Gastrocnemius medialis (tissue), 4 donors: ENCODE measurements around the gene GBP7. TPM values are rescaled to one million over a fixed set of nuclear protein-coding genes. Genes with fewer than 3 reads are reported as not detected.

Source experiments
- ATAC-seq, 2 donors: fragments of 150-250 bp; one replicate each; pipeline ENCODE4 v1.9.1; 2016
- DNase-seq, 2 donors: peaks; one replicate each; pipeline ENCODE4 v3.0.0-alpha.2; 2019
- H3K27ac ChIP-seq, 4 donors: fragments of 200-600 bp; sonication (generic); 1 replicate in 1 of 4; 2 replicates in 3 of 4; pipeline ENCODE4 v1.5.1; 2016 to 2018; ENCODE audit warnings: mild to moderate bottlenecking in 2 of 4, moderate library complexity in 1 of 4
- H3K27me3 ChIP-seq, 3 donors: fragments of 200-600 bp; sonication (generic) in 2 of 3; 1 replicate in 1 of 3; 2 replicates in 2 of 3; pipeline versions ENCODE4 v1.5.1 to v1.6.0; 2016 to 2019; ENCODE audit warnings: mild to moderate bottlenecking in 1 of 3, moderate library complexity in 1 of 3
- H3K36me3 ChIP-seq, 2 donors: fragments of 200-600 bp; sonication (generic) in 1 of 2; one replicate each; pipeline ENCODE4 v1.5.1; 2017 to 2018
- H3K4me1 ChIP-seq, 2 donors: fragments of 200-600 bp; sonication (generic) in 1 of 2; one replicate each; pipeline ENCODE4 v1.5.1; 2016 to 2017; ENCODE audit warnings: mild to moderate bottlenecking in 2 of 2
- H3K4me3 ChIP-seq, 4 donors: fragments of 200-600 bp; sonication (generic) in 3 of 4; 1 replicate in 1 of 4; 2 replicates in 3 of 4; pipeline ENCODE4 v1.5.1; 2016 to 2019; ENCODE audit warnings: mild to moderate bottlenecking in 2 of 4
- H3K9me3 ChIP-seq, 3 donors: fragments of 200-600 bp; sonication (generic) in 2 of 3; 1 replicate in 1 of 3; 2 replicates in 2 of 3; pipeline ENCODE4 v1.5.1; 2016 to 2019
- POLR2A ChIP-seq, 2 donors: fragments of 450-650 bp; IDR thresholded peaks; one replicate each; pipeline ENCODE4 v1.6.1; 2017; ENCODE audit warnings: antibody characterized with exemption in 2 of 2, mild to moderate bottlenecking in 2 of 2, moderate library complexity in 2 of 2
- in situ Hi-C, 4 donors: fragments of 200-750 bp; cut with MboI; loops; one replicate each; pipeline versions ENCODE4 v1.15.0 to v1.8.0; 2017; ENCODE audit warnings: low sequenced_read_pairs in 4 of 4
- intact Hi-C: fragments of 100-400 bp; cut with DNase I; formaldehyde crosslinking; loops from one replicate; pipeline ENCODE4 v1.15.1; 2023; ENCODE audit warnings: low total_unique reads
- total RNA-seq, 4 donors: library from RNA; depleted of rRNA; stranded (reverse); fragments of >200 nt; gene quantifications; one replicate each; pipeline versions ENCODE4 v1.1.0 to v1.2.3, GENCODE V29; 2016
- TF ChIP-seq, protein P1 (sequence below), 5 experiments: fragments of 450-650 bp in 3 of 5; fragments of 200-600 bp in 2 of 5; sonication (generic) in 2 of 5; IDR thresholded peaks in 4 of 5; conservative IDR thresholded peaks in 1 of 5; 1 replicate in 4 of 5; 2 replicates in 1 of 5; pipeline ENCODE4 v1.5.1; 2016 to 2019; ENCODE audit warnings: antibody characterized with exemption in 5 of 5, mild to moderate bottlenecking in 3 of 5, moderate library complexity in 3 of 5

Gene GBP7
- total RNA-seq, 4 donors from 2014 or later: not detected

DNA sequence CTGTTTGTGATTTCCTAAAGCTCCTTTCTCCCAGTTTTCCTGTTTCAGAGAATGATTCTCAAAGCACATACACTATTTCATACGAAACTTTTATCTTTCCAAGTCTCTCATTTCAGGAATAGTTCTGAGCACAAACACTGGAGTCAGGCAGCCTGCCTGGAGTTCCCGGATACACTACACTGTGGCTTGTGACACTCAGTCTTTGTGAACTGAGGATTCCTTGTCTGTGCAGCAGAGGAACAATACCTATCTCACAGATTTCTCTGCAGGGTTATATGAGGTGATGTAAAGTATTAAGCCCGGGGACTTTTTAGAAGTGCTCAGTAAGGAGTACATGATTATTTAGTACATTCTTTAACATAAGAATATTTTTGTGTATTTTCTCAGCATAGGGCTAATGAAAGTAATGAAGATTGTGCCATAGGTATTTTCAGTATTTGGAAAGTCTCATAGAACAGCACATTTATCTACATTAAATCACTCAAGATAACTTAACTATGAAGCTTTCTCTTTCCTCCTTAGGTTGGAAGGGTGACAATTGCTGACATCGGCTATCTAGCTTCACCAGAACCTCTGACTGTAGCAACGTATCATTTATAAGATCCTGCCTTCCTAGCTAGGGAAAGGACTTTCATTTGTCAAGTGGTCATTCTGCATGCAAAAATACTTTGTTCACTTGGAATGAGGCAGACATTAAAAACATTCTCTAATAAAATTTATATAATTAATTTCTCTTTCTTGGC, 62.8 kb downstream of the GBP7 start:
- TF ChIP-seq POLR2A (IDR thresholded peaks at IDR 0.05): no peak
- TF ChIP-seq, protein P1, sequence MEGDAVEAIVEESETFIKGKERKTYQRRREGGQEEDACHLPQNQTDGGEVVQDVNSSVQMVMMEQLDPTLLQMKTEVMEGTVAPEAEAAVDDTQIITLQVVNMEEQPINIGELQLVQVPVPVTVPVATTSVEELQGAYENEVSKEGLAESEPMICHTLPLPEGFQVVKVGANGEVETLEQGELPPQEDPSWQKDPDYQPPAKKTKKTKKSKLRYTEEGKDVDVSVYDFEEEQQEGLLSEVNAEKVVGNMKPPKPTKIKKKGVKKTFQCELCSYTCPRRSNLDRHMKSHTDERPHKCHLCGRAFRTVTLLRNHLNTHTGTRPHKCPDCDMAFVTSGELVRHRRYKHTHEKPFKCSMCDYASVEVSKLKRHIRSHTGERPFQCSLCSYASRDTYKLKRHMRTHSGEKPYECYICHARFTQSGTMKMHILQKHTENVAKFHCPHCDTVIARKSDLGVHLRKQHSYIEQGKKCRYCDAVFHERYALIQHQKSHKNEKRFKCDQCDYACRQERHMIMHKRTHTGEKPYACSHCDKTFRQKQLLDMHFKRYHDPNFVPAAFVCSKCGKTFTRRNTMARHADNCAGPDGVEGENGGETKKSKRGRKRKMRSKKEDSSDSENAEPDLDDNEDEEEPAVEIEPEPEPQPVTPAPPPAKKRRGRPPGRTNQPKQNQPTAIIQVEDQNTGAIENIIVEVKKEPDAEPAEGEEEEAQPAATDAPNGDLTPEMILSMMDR (IDR thresholded peaks at IDR 0.05 in 4 of 5, conservative IDR thresholded peaks at IDR 0.05 in 1 of 5): no peak
- in situ Hi-C loops: no loop called here
- H3K4me1 ChIP-seq: no peaks in the 10 kb centered on the region

DNA sequence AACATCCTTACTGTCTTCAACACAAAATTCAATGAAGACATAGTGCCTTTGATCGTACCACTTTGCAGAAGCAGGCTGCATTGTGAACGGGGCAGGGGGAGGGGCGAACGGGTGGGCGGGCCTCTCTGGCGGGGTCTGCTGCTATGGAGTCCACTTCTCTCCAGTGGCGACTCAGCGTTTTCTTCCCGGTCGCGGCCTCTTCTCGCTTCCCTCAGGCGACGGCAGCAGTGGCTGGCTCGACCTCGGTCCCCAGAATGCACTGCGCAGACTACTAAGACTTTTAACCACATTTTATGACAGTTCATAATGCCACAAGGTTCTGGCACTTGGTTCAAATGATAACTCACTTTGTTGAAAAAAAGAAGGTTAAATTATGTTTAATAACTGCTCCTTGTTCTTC, 71.1 kb downstream of the GBP7 start:
- peaks cover 0 to 53% of the 10 kb centered on the region in 2 donors for H3K36me3 ChIP-seq
- intact Hi-C loops: no loop called here
- H3K27me3 ChIP-seq: no peaks in the 10 kb centered on the region
- DNase-seq: no peak
- no peak for ATAC-seq
- TF ChIP-seq, protein P1 (IDR thresholded peaks at IDR 0.05 in 4 of 5, conservative IDR thresholded peaks at IDR 0.05 in 1 of 5): no peak
- no peak for TF ChIP-seq POLR2A (IDR thresholded peaks at IDR 0.05)
- no peaks in the 10 kb centered on the region for H3K9me3 ChIP-seq
- no peaks in the 10 kb centered on the region for H3K4me1 ChIP-seq
- in situ Hi-C loops: no loop called here
- no peak overlapping the region for H3K27ac ChIP-seq
- H3K4me3 ChIP-seq: no peak overlapping the region

More for the DNA sequence above, 62.8 kb downstream of the GBP7 start:
- H3K9me3 ChIP-seq: no peaks in the 10 kb centered on the region
- DNase-seq (no peak), ATAC-seq (no peak)
- peaks cover 0 to 99% of the 10 kb centered on the region in 2 donors for H3K36me3 ChIP-seq
- no peaks in the 10 kb centered on the region for H3K27me3 ChIP-seq
- H3K4me3 ChIP-seq: no peak overlapping the region
- H3K27ac ChIP-seq: no peak overlapping the region
- intact Hi-C loops: no loop called here

DNA sequence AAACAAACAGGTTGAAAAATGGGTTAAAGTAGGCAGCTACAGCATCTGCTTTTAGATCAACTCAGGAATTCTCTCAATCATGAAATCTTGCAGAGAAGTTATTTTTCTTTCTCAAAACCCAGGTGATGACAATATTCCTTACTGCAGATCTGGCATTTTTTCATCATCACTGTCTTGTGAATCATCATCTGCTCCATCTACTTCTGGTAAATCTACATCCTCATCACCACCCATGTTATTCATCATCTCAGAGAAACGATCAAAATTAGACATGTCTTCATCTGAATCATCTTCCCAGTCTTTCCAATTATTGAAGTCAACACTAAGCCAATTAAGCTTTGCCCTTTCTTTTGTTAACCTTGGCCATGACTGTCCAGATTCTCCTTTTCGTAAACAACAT, 71.7 kb downstream of the GBP7 start:
- intact Hi-C loops: no loop called here

DNA sequence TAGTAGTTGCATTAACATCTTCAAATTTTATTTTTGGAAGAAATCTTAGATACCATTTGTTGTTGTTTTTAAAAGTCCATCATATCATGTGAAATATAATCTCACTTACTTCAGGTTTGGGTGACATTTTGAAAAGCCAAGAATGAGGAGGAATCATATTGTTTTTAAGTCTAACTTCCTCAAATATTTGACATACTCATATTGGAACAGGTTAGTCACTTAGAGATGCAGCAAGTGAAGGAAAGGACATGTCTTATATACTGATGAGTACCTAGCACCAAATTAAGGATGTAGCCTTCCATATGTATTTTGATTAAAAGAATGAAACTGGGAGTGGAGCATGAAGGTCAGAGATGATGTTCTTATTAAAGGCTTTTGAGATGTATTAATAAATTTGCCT, 73.8 kb downstream of the GBP7 start:
- Histone ChIP-seq H3K4me3 (no peak overlapping the region), H3K4me1 (no peaks in the 10 kb centered on the region), H3K27ac (no peak overlapping the region), H3K27me3 (no peaks in the 10 kb centered on the region), H3K36me3 (peaks cover 0 to 29% of the 10 kb centered on the region in 2 donors), H3K9me3 (no peaks in the 10 kb centered on the region)
- ATAC-seq: no peak
- DNase-seq: no peak
- TF ChIP-seq, protein P1 (IDR thresholded peaks at IDR 0.05 in 4 of 5, conservative IDR thresholded peaks at IDR 0.05 in 1 of 5): no peak
- no peak for TF ChIP-seq POLR2A (IDR thresholded peaks at IDR 0.05)
- in situ Hi-C loops (no loop called here), intact Hi-C loops (no loop called here)

More for the DNA sequence above, 71.7 kb downstream of the GBP7 start:
- TF ChIP-seq, protein P1 (IDR thresholded peaks at IDR 0.05 in 4 of 5, conservative IDR thresholded peaks at IDR 0.05 in 1 of 5): no peak
- TF ChIP-seq POLR2A (IDR thresholded peaks at IDR 0.05): no peak
- in situ Hi-C loops: no loop called here
- no peaks in the 10 kb centered on the region for H3K27me3 ChIP-seq
- H3K27ac ChIP-seq: no peak overlapping the region
- H3K4me1 ChIP-seq: no peaks in the 10 kb centered on the region
- peaks cover 0 to 48% of the 10 kb centered on the region in 2 donors for H3K36me3 ChIP-seq
- no peaks in the 10 kb centered on the region for H3K9me3 ChIP-seq
- no peak overlapping the region for H3K4me3 ChIP-seq
- DNase-seq: no peak
- ATAC-seq: no peak
